ENCODE data around the gene ZNF107.
"Not testable (repeated sequence)": the region's sequence is repeated elsewhere in the genome, so short reads cannot be mapped to it uniquely, and the experiment has no call there.

Gene ZNF107

DNA sequence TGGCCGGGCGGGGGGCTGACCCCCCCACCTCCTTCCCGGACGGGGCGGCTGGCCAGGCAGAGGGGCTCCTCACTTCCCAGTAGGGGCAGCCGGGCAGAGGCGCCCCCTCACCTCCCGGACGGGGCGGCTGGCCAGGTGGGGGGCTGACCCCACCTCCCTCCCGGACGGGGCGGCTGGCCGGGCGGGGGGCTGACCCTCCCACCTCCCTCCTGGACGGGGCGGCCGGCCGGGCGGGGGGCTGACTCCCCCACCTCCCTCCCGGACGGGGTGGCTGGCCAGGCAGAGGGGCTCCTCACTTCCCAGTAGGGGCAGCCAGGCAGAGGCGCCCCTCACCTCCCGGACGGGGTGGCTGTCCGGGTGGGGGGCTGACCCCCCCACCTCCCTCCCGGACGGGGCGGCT, 72.5 kb downstream of the ZNF107 start:
- not testable (repeated sequence) for FAIRE-seq

DNA sequence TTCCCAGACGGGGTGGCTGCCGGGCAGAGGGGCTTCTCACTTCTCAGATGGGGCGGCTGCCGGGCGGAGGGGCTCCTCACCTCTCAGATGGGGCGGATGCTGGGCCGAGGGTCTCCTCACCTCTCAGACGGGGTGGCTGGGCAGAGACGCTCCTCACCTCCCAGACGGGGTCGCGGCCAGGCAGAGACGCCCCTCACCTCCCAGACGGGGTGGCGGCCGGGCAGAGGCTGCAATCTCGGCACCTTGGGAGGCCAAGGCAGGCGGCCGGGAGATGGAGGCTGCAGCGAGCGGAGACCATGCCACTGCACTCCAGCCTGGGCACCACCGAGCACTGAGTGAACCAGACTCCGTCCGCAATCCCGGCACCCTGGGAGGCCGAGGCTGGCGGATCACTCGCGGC, 73.0 kb downstream of the ZNF107 start:
- not testable (repeated sequence) for FAIRE-seq

DNA sequence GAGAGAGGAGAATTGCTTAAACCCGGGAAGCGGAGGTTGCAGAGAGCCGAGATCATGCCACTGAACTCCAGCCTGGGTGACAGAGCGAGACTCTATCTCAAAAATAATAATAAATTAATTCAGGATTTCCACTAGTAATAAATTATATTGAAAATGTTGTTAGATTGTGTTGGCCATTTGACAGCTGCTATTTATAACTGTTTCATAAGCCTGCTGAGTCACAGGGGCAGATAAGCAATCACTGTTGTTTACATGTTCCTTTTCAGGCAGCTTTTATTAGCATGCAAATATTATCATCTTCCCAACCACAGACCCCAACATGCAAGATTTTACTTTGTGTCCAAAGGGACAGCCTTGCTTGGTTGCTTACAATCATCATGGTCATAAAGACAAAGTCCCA, 78.7 kb downstream of the ZNF107 start:
- no peak for FAIRE-seq

- FAIRE-seq: no peak
These were observed 81.9 kb downstream of the ZNF107 start for GRCh38 chr7:64747802-64748201.

GRCh38 chr7:64753032-64753431, 87.1 kb downstream of the ZNF107 start:
- FAIRE-seq: no peak

- no peak for FAIRE-seq
These were observed 89.9 kb downstream of the ZNF107 start for GRCh38 chr7:64755865-64756264.

DNA sequence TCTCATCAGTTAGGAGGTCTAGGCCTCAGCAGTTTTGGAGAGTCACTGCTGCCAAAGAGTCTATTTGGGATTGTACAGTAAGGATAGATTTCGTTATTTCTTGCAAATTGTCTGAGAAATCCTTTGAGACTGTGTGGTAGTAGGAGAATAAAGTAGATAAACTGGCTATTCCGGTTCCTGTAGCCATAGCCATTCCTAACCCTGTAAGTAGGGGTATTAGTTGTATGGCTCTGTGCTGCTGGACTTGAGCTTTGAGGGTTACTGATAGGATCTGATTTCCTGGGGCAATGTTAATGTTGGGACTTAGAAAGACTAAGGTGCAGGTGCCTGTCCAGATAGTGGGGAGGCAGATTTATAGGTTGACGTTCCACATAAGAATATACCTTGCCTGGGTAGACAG, 92.2 kb downstream of the ZNF107 start:
- no peak for FAIRE-seq
